Measurements from ENCODE around the gene RHOB.

RHOB gene

GRCh38 chr2:20453087-20453486, 6.2 kb downstream of the RHOB start:
- ChIA-PET CTCF (interaction anchor here (0.7 to 4.2 kb wide), 7 partner anchors 13 to 197 kb away, joined by 3 to 25 read pairs (median 5); no protein-coding TSS in a partner anchor), POLR2A (interaction anchor here (0.9 kb wide), 1 partner anchor 64 kb away, joined by 3 read pairs; no protein-coding TSS in a partner anchor)
- no peak for DNase-seq (ENCODE audit: extremely low spot score)
- no peak for TF ChIP-seq CTCF (IDR thresholded peaks at IDR 0.05; ENCODE audit: control extremely low read depth, extremely low read depth, low read depth, missing control alignments)

GRCh38 chr2:20454036-20454981, 7.4 kb downstream of the RHOB start:
- no peak for DNase-seq (ENCODE audit: extremely low spot score)
- CTCF ChIA-PET = interaction anchor here (1.0 to 4.8 kb wide), 6 partner anchors 7 to 197 kb away, joined by 3 to 21 read pairs (median 4); partner anchors contain the start of gene RHOB
- POLR2A ChIA-PET = interaction anchor here (5.3 kb wide), 1 partner anchor 7 kb away, joined by 92 read pairs; the partner anchor contains the start of gene RHOB
- TF ChIP-seq CTCF (IDR thresholded peaks at IDR 0.05; ENCODE audit: control extremely low read depth, extremely low read depth, low read depth, missing control alignments) = no peak

GRCh38 chr2:20455076-20455587, 8.3 kb downstream of the RHOB start:
- ChIA-PET CTCF (interaction anchor here (1.0 to 4.8 kb wide), 8 partner anchors 8 to 196 kb away, joined by 3 to 21 read pairs (median 4); partner anchors contain the start of gene RHOB), POLR2A (interaction anchor here (5.3 kb wide), 1 partner anchor 8 kb away, joined by 92 read pairs; the partner anchor contains the start of gene RHOB)
- TF ChIP-seq CTCF (IDR thresholded peaks at IDR 0.05; ENCODE audit: control extremely low read depth, extremely low read depth, low read depth, missing control alignments) = no peak
- no peak for DNase-seq (ENCODE audit: extremely low spot score)

GRCh38 chr2:20456116-20456571, 9.3 kb downstream of the RHOB start:
- ChIA-PET CTCF (interaction anchor here (1.0 to 4.8 kb wide), 9 partner anchors 9 to 187 kb away, joined by 3 to 21 read pairs (median 5); partner anchors contain the start of gene RHOB), POLR2A (interaction anchor here (1.1 to 5.3 kb wide), 2 partner anchors 9 to 24 kb away, joined by 3 to 92 read pairs; partner anchors contain the start of gene RHOB)
- no peak for TF ChIP-seq CTCF (IDR thresholded peaks at IDR 0.05; ENCODE audit: control extremely low read depth, extremely low read depth, low read depth, missing control alignments)
- DNase-seq (ENCODE audit: extremely low spot score) = no peak

GRCh38 chr2:20456636-20457426, 10.0 kb downstream of the RHOB start:
- CTCF ChIA-PET = interaction anchor here (1.2 to 4.8 kb wide), 7 partner anchors 9 to 194 kb away, joined by 3 to 21 read pairs (median 5); partner anchors contain the start of genes HS1BP3 and RHOB
- POLR2A ChIA-PET = interaction anchor here (0.7 to 5.3 kb wide), 3 partner anchors 9 to 114 kb away, joined by 3 to 92 read pairs (median 3); partner anchors contain the start of gene RHOB
- DNase-seq (ENCODE audit: extremely low spot score) = peak; percentile 36
- TF ChIP-seq CTCF (IDR thresholded peaks at IDR 0.05; ENCODE audit: control extremely low read depth, extremely low read depth, low read depth, missing control alignments) = no peak
